ENCODE results near the gene TMEM74B.

The TMEM74B gene

GRCh38 chr20:1197801-1198200 is 13.0 kb upstream of the TMEM74B start:
- DNase-seq (ENCODE audit: low spot score) = no peak
- TF ChIP-seq, protein P1, sequence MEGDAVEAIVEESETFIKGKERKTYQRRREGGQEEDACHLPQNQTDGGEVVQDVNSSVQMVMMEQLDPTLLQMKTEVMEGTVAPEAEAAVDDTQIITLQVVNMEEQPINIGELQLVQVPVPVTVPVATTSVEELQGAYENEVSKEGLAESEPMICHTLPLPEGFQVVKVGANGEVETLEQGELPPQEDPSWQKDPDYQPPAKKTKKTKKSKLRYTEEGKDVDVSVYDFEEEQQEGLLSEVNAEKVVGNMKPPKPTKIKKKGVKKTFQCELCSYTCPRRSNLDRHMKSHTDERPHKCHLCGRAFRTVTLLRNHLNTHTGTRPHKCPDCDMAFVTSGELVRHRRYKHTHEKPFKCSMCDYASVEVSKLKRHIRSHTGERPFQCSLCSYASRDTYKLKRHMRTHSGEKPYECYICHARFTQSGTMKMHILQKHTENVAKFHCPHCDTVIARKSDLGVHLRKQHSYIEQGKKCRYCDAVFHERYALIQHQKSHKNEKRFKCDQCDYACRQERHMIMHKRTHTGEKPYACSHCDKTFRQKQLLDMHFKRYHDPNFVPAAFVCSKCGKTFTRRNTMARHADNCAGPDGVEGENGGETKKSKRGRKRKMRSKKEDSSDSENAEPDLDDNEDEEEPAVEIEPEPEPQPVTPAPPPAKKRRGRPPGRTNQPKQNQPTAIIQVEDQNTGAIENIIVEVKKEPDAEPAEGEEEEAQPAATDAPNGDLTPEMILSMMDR (IDR thresholded peaks at IDR 0.05; ENCODE audit: borderline replicate concordance, control extremely low read depth, extremely low read depth, insufficient read depth, missing control alignments) = no peak
- in situ Hi-C loops (cut with MboI; ENCODE audit: low sequenced_read_pairs, unreplicated experiment) = loop anchor here (25.0 kb wide), 1 partner anchor 386 kb away; no protein-coding TSS in a partner anchor

DNA sequence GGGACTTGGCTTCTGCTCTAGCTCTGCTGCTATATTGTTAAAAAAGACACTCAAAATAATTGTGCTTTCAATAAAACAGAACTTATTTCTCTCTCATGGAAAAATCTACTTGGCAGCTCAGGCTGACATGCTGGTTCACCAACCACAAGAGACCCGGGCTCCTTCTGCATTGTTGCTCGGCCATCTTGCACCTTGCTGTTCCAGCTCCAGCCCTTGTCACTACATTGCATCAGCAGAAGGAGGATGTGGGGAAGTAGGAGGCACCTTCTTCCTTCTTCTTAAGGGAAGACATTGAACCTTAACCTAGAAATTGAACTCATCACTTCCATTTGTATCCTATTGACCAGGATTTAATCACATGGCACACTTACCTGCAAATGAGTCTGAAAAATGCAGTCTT is 11.9 kb upstream of the TMEM74B start:
- TF ChIP-seq, protein P1 (IDR thresholded peaks at IDR 0.05; ENCODE audit: borderline replicate concordance, control extremely low read depth, extremely low read depth, insufficient read depth, missing control alignments) = no peak
- DNase-seq (ENCODE audit: low spot score) = no peak
- in situ Hi-C loops (cut with MboI; ENCODE audit: low sequenced_read_pairs, unreplicated experiment) = loop anchor here (25.0 kb wide), 1 partner anchor 384 kb away; no protein-coding TSS in a partner anchor

DNA sequence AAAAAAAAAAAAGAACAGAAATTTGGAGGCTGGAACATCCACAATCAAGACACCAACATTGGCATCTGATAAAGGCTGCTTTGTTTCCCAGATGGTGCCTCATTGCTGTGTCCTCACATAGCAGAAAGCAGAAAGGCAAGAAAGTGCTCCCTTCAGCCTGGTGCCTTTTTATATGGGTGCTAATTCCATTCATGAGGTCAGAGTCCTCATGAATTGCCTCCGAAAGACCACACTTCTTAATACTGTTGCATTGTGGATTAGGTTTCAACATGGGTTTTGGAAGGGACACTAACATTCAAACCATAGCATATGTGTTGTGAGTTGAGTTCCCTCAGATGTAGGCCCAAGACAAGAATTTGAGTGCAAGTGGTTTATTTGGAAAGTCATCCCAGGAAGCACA is 10.4 kb upstream of the TMEM74B start:
- DNase-seq (ENCODE audit: low spot score) = no peak
- in situ Hi-C loops (cut with MboI; ENCODE audit: low sequenced_read_pairs, unreplicated experiment) = loop anchor here (25.0 kb wide), 1 partner anchor 383 kb away; no protein-coding TSS in a partner anchor
- TF ChIP-seq, protein P1 (IDR thresholded peaks at IDR 0.05; ENCODE audit: borderline replicate concordance, control extremely low read depth, extremely low read depth, insufficient read depth, missing control alignments) = no peak

DNA sequence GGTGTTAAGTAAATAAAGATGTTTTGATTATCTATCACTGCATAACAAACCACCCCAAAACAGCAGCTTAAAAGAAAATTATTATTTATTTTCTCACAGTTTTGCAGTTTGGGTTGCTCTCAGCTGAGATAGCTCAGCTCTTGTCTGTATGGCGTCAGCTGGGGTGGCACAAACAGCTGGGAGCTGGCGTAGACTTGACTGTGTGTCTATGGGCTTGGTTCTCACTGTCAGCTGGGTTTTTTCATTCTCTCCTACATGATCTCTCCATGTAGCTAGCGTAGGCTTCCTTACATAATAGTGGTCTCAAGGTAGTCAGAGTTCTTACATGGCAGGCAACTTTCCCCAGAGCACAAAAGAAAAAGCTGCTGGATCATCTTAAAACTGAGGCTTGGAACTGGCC is 6.5 kb upstream of the TMEM74B start:
- in situ Hi-C loops (cut with MboI; ENCODE audit: low sequenced_read_pairs, unreplicated experiment) = loop anchor here (25.0 kb wide), 1 partner anchor 379 kb away; no protein-coding TSS in a partner anchor
- DNase-seq (ENCODE audit: low spot score) = no peak
- TF ChIP-seq, protein P1 (IDR thresholded peaks at IDR 0.05; ENCODE audit: borderline replicate concordance, control extremely low read depth, extremely low read depth, insufficient read depth, missing control alignments) = no peak

- in situ Hi-C loops (cut with MboI; ENCODE audit: low sequenced_read_pairs, unreplicated experiment) = loop anchor here (25.0 kb wide), 1 partner anchor 379 kb away; no protein-coding TSS in a partner anchor
- DNase-seq (ENCODE audit: low spot score) = no peak
- TF ChIP-seq, protein P1 (IDR thresholded peaks at IDR 0.05; ENCODE audit: borderline replicate concordance, control extremely low read depth, extremely low read depth, insufficient read depth, missing control alignments) = no peak
Measured at GRCh38 chr20:1190847-1191246, 6.1 kb upstream of the TMEM74B start.

DNA sequence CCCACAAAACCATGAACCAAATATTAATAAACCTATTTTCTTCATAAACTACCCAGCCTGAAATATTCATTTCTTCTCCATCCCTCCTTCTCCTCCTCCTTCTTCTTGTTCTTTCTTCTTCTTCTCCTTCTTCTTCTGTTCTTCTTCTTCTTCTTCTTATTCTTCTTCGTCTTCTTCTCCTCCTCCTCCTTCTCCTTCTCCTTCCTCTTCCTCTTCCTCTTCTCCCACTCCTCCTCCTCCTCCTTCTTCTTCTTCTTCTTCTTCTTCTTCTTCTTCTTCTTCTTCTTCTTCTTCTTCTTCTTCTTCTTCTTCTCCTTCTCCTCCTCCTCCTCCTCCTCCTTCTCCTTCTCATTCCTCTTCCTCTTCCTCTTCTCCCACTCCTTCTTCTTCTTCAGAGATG is 5.0 kb upstream of the TMEM74B start:
- in situ Hi-C loops (cut with MboI; ENCODE audit: low sequenced_read_pairs, unreplicated experiment) = loop anchor here (25.0 kb wide), 1 partner anchor 378 kb away; no protein-coding TSS in a partner anchor
- no peak for DNase-seq (ENCODE audit: low spot score)
- TF ChIP-seq, protein P1 (IDR thresholded peaks at IDR 0.05; ENCODE audit: borderline replicate concordance, control extremely low read depth, extremely low read depth, insufficient read depth, missing control alignments) = no peak
